GM18861 (cell line): ENCODE results near the gene YIPF1.
"Not testable (repeated sequence)": the region's sequence is repeated elsewhere in the genome, so short reads cannot be mapped to it uniquely, and the experiment has no call there.

Source experiments
- ATAC-seq: cut with Tn5 transposase; IDR thresholded peaks from one replicate; pipeline ENCODE4 v1.9.1; 2021; ENCODE audit not compliant: unreplicated experiment

YIPF1 gene

GRCh38 chr1:53895421-53895820 is 5.8 kb upstream of the YIPF1 start:
- ATAC-seq: no peak

GRCh38 chr1:53894644-53895043 is 5.0 kb upstream of the YIPF1 start:
- ATAC-seq: no peak

- no peak for ATAC-seq
These were observed 4.5 kb upstream of the YIPF1 start, which contains the start of gene DIO1 for GRCh38 chr1:53893999-53894636. TSS of gene DIO1 (plus strand) at chr1:53894187. CDS start at chr1:53894211, 24 bp downstream.

GRCh38 chr1:53892911-53893310 is 3.3 kb upstream of the YIPF1 start:
- no peak for ATAC-seq

GRCh38 chr1:53891678-53892077 is 2.1 kb upstream of the YIPF1 start:
- ATAC-seq: no peak

- ATAC-seq: no peak
These were observed 1.4 kb upstream of the YIPF1 start for GRCh38 chr1:53891018-53891417.

GRCh38 chr1:53890522-53890941 is 935 bp upstream of the YIPF1 start:
- no peak for ATAC-seq

- ATAC-seq: no peak
These were observed 916 bp downstream of the YIPF1 start for GRCh38 chr1:53888681-53889080.

GRCh38 chr1:53883600-53883999 is 6.0 kb downstream of the YIPF1 start:
- ATAC-seq: not testable (repeated sequence)

GRCh38 chr1:53881853-53882252 is 7.7 kb downstream of the YIPF1 start:
- not testable (repeated sequence) for ATAC-seq

GRCh38 chr1:53878492-53879105 is 11.0 kb downstream of the YIPF1 start:
- no peak for ATAC-seq

GRCh38 chr1:53875150-53875549 is 14.4 kb downstream of the YIPF1 start:
- ATAC-seq: not testable (repeated sequence)

GRCh38 chr1:53871773-53872484 is 17.7 kb downstream of the YIPF1 start:
- no peak for ATAC-seq

- no peak for ATAC-seq
These were observed 18.4 kb downstream of the YIPF1 start for GRCh38 chr1:53871221-53871620.

GRCh38 chr1:53869454-53870117 is 20.0 kb downstream of the YIPF1 start:
- no peak for ATAC-seq

- ATAC-seq: no peak
These were observed 21.0 kb downstream of the YIPF1 start for GRCh38 chr1:53868565-53868964.

- ATAC-seq: no peak
These were observed 27.1 kb downstream of the YIPF1 start for GRCh38 chr1:53862507-53862906.

- no peak for ATAC-seq
These were observed 28.6 kb downstream of the YIPF1 start for GRCh38 chr1:53860967-53861411.

GRCh38 chr1:53851571-53852285 is 37.9 kb downstream of the YIPF1 start:
- ATAC-seq: no peak

- ATAC-seq: no peak
These were observed 39.4 kb downstream of the YIPF1 start for GRCh38 chr1:53850082-53850673.
